Measurements from ENCODE around the gene ATG9B. TPM values are rescaled to one million over a fixed set of nuclear protein-coding genes. Genes with fewer than 3 reads are reported as not detected.

The ATG9B gene
- total and polyA plus RNA-seq, 2 experiments from 2014 or later = 0.80 to 2.4 TPM

GRCh38 chr7:151062111-151062398 lies 37.8 kb upstream of the ATG9B start:
- WGBS (ENCODE audit: low lambda C conversion rate, missing lambda C conversion rate) = 20% methylated on average over 7 of the region's 11 CpGs
- peaks cover 49% of the 10 kb centered on the region for H3K79me2 ChIP-seq

GRCh38 chr7:151061213-151062110 lies 37.2 kb upstream of the ATG9B start:
- DNase-seq (ENCODE audit: low spot score) = no peak
- TF ChIP-seq CTCF (IDR thresholded peaks at IDR 0.05; ENCODE audit: poor library complexity) (no peak), EZH2 (IDR thresholded peaks at IDR 0.05; ENCODE audit: borderline replicate concordance) (no peak), EZH2phosphoT487 (IDR thresholded peaks at IDR 0.05; ENCODE audit: low read depth, severe bottlenecking, unreplicated experiment) (no peak)
- H3K36me3 ChIP-seq (replicated peaks; ENCODE audit: insufficient read depth, low read depth) = no peaks in the 10 kb centered on the region
- H3K79me2 ChIP-seq = peaks cover 53% of the 10 kb centered on the region
- H3K4me2 ChIP-seq = peak overlapping the region; percentile 88
- peaks cover 27% of the 10 kb centered on the region for H4K20me1 ChIP-seq (ENCODE audit: insufficient read depth, poor library complexity, severe bottlenecking)
- H3K27ac ChIP-seq = peak overlapping the region; percentile 97
- H3K27me3 ChIP-seq = no peaks in the 10 kb centered on the region
- peaks cover 44% of the 10 kb centered on the region for H3K4me1 ChIP-seq (ENCODE audit: insufficient read depth)
- H3K9me2 ChIP-seq (replicated peaks; ENCODE audit: insufficient read depth) = no peaks in the 10 kb centered on the region
- H3K4me3 ChIP-seq = no peak overlapping the region
- no peaks in the 10 kb centered on the region for H3K9me3 ChIP-seq (ENCODE audit: low read depth)
- 64% methylated on average over 32 of the region's 33 CpGs for WGBS (ENCODE audit: low lambda C conversion rate, missing lambda C conversion rate)
- H2AFZ ChIP-seq = no peak overlapping the region

More at GRCh38 chr7:151062111-151062398, 37.8 kb upstream of the ATG9B start:
- Histone ChIP-seq H3K9me3 (ENCODE audit: low read depth) (no peaks in the 10 kb centered on the region), H3K4me3 (no peak overlapping the region), H3K4me1 (ENCODE audit: insufficient read depth) (peaks cover 40% of the 10 kb centered on the region), H3K36me3 (replicated peaks; ENCODE audit: insufficient read depth, low read depth) (no peaks in the 10 kb centered on the region), H2AFZ (no peak overlapping the region), H3K27me3 (no peaks in the 10 kb centered on the region), H3K9me2 (replicated peaks; ENCODE audit: insufficient read depth) (no peaks in the 10 kb centered on the region), H3K4me2 (peak overlapping the region; percentile 88), H4K20me1 (ENCODE audit: insufficient read depth, poor library complexity, severe bottlenecking) (peaks cover 27% of the 10 kb centered on the region), H3K27ac (peak overlapping the region; percentile 97)
- TF ChIP-seq CTCF (IDR thresholded peaks at IDR 0.05; ENCODE audit: poor library complexity) = no peak
- DNase-seq (ENCODE audit: low spot score) = no peak

GRCh38 chr7:151060416-151061212 lies 36.3 kb upstream of the ATG9B start:
- peak; percentile 56 for DNase-seq (ENCODE audit: low spot score)
- Histone ChIP-seq H4K20me1 (ENCODE audit: insufficient read depth, poor library complexity, severe bottlenecking) (peaks cover 27% of the 10 kb centered on the region), H3K9me2 (replicated peaks; ENCODE audit: insufficient read depth) (no peaks in the 10 kb centered on the region), H3K27ac (peak overlapping the region; percentile 97), H3K4me2 (peak overlapping the region; percentile 88), H2AFZ (no peak overlapping the region), H3K4me1 (ENCODE audit: insufficient read depth) (peaks cover 44% of the 10 kb centered on the region), H3K9me3 (ENCODE audit: low read depth) (no peaks in the 10 kb centered on the region), H3K36me3 (replicated peaks; ENCODE audit: insufficient read depth, low read depth) (no peaks in the 10 kb centered on the region), H3K27me3 (no peaks in the 10 kb centered on the region), H3K4me3 (peak overlapping the region; percentile 94), H3K79me2 (peaks cover 53% of the 10 kb centered on the region)
- 16% methylated on average over 20 of the region's 21 CpGs for WGBS (ENCODE audit: low lambda C conversion rate, missing lambda C conversion rate)
- TF ChIP-seq CTCF (IDR thresholded peaks at IDR 0.05; ENCODE audit: poor library complexity) = no peak
- no peak for TF ChIP-seq EZH2 (IDR thresholded peaks at IDR 0.05; ENCODE audit: borderline replicate concordance)
- TF ChIP-seq EZH2phosphoT487 (IDR thresholded peaks at IDR 0.05; ENCODE audit: low read depth, severe bottlenecking, unreplicated experiment) = no peak
